Glomerular visceral epithelial cell (primary cell): ENCODE results near the gene SFTPB.
A peak's percentile ranks its signal among the peaks of the same experiment; 100 is the strongest.
"Not testable (repeated sequence)": the region's sequence is repeated elsewhere in the genome, so short reads cannot be mapped to it uniquely, and the experiment has no call there.

Experiments
- DNase-seq: peaks from one replicate; pipeline ENCODE4 v3.0.0-alpha.2; 2016; ENCODE audit errors: extremely low spot score

The SFTPB gene

GRCh38 chr2:85675866-85676548, 8.0 kb upstream of the SFTPB start:
- DNase-seq = no peak

GRCh38 chr2:85675427-85675826, 7.4 kb upstream of the SFTPB start:
- no peak for DNase-seq

- no peak for DNase-seq
Measured at GRCh38 chr2:85674417-85674816, 6.4 kb upstream of the SFTPB start.

- no peak for DNase-seq
Measured at GRCh38 chr2:85673716-85674375, 5.8 kb upstream of the SFTPB start.

GRCh38 chr2:85672456-85672855, 4.5 kb upstream of the SFTPB start:
- DNase-seq = no peak

GRCh38 chr2:85670416-85670815, 2.4 kb upstream of the SFTPB start:
- DNase-seq = not testable (repeated sequence)

- no peak for DNase-seq
Measured at GRCh38 chr2:85669549-85669948, 1.6 kb upstream of the SFTPB start.

GRCh38 chr2:85668857-85669142, 801 bp upstream of the SFTPB start:
- DNase-seq = no peak

GRCh38 chr2:85667561-85668008, 414 bp downstream of the SFTPB start:
- DNase-seq = no peak

- DNase-seq = no peak
Measured at GRCh38 chr2:85666435-85667316, 1.3 kb downstream of the SFTPB start.

- no peak for DNase-seq
Measured at GRCh38 chr2:85666016-85666415, 2.0 kb downstream of the SFTPB start.

GRCh38 chr2:85665264-85665937, 2.6 kb downstream of the SFTPB start:
- DNase-seq = no peak

GRCh38 chr2:85663594-85664565, 4.1 kb downstream of the SFTPB start:
- DNase-seq = no peak

- DNase-seq = peak; percentile 84
Measured at GRCh38 chr2:85662899-85663593, 5.0 kb downstream of the SFTPB start.

GRCh38 chr2:85661139-85661858, 6.7 kb downstream of the SFTPB start:
- DNase-seq = no peak

- DNase-seq = no peak
Measured at GRCh38 chr2:85660725-85661124, 7.3 kb downstream of the SFTPB start.

GRCh38 chr2:85660301-85660700, 7.7 kb downstream of the SFTPB start:
- not testable (repeated sequence) for DNase-seq

GRCh38 chr2:85659324-85659981, 8.5 kb downstream of the SFTPB start:
- no peak for DNase-seq

- DNase-seq = not testable (repeated sequence)
Measured at GRCh38 chr2:85657399-85657798, 10.6 kb downstream of the SFTPB start.
